IMR-90 (cell line): Measurements from ENCODE around the gene POU6F1. TPM values are rescaled to one million over a fixed set of nuclear protein-coding genes. Genes with fewer than 3 reads are reported as not detected.

ENCODE experiments used
- ATAC-seq: fragments of 200-7000 bp; cut with Tn5 transposase; 2 replicates; pipeline ENCODE4 v1.9.1; 2020; ENCODE audit warnings: low read depth, mild to moderate bottlenecking, moderate library complexity
- BruUV-seq: library from RNA; stranded (reverse); fragments of 400-500 nt; replicated peaks from 2 replicates; lab custom pipeline; 2021; lab: Mats Ljungman, UMichigan
- CTCF ChIA-PET: fragments of 300-600 bp; formaldehyde crosslinking; extraction: SDS; loops from one replicate; lab custom pipeline; 2021; ENCODE audit warnings: antibody characterized with exemption; lab: Yijun Ruan, JAX
- POLR2A ChIA-PET: fragments of 300-600 bp; sonication (Branson Sonifier 250); formaldehyde crosslinking; loops from one replicate; lab custom pipeline; 2022; ENCODE audit warnings: antibody characterized with exemption; ENCODE audit not compliant: unreplicated experiment; lab: Charles Lee
- DNase-seq: peaks from one replicate; pipeline ENCODE4 v3.0.0; 2013
- H2AFZ ChIP-seq: replicated peaks from 2 replicates; pipeline ENCODE3; 2013; ENCODE audit warnings: low read length, mild to moderate bottlenecking; ENCODE audit not compliant: poor library complexity
- H2AK5ac ChIP-seq: 2 replicates; pipeline ENCODE4 v1.6.1; 2013; ENCODE audit warnings: low read depth, low read length, inconsistent platforms
- H2AK9ac ChIP-seq: replicated peaks from 2 replicates; pipeline ENCODE3; 2013; ENCODE audit warnings: mild to moderate bottlenecking, low read depth, low read length, moderate library complexity; ENCODE audit not compliant: poor library complexity
- H2BK120ac ChIP-seq: 2 replicates; pipeline ENCODE4 v1.6.1; 2013; ENCODE audit warnings: low read depth, low read length, inconsistent platforms
- H2BK15ac ChIP-seq: 3 replicates; pipeline ENCODE4 v1.6.1; 2013; ENCODE audit warnings: low read depth, low read length, inconsistent platforms
- H2BK20ac ChIP-seq: 2 replicates; pipeline ENCODE4 v1.6.1; 2013; ENCODE audit warnings: low read depth, mild to moderate bottlenecking, inconsistent platforms, low read length, moderate library complexity
- H2BK5ac ChIP-seq: 2 replicates; pipeline ENCODE4 v1.6.1; 2013; ENCODE audit warnings: mild to moderate bottlenecking, low read depth, low read length, inconsistent platforms; ENCODE audit not compliant: poor library complexity, severe bottlenecking
- H3K14ac ChIP-seq: replicated peaks from 2 replicates; pipeline ENCODE4 v1.6.1; 2013; ENCODE audit warnings: low read depth, low read length, inconsistent platforms
- H3K18ac ChIP-seq: 2 replicates; pipeline ENCODE4 v1.6.1; 2013; ENCODE audit warnings: low read depth, low read length, control low read depth
- H3K23ac ChIP-seq: 2 replicates; pipeline ENCODE4 v1.6.1; 2013; ENCODE audit warnings: low read depth, low read length, inconsistent platforms
- H3K27ac ChIP-seq: 2 replicates; pipeline ENCODE4 v1.5.1; 2013; ENCODE audit warnings: mild to moderate bottlenecking, control low read depth, low read length; ENCODE audit not compliant: insufficient read depth
- H3K27me3 ChIP-seq: 2 replicates; pipeline ENCODE4 v1.6.1; 2013; ENCODE audit warnings: low read length; ENCODE audit not compliant: control insufficient read depth, insufficient read depth
- H3K36me3 ChIP-seq: 2 replicates; pipeline ENCODE4 v1.6.1; 2013; ENCODE audit warnings: low read length, mixed read lengths; ENCODE audit not compliant: control insufficient read depth, insufficient read depth
- H3K4ac ChIP-seq: 2 replicates; pipeline ENCODE4 v1.6.1; 2013; ENCODE audit warnings: low read depth, low read length, inconsistent platforms
- H3K4me1 ChIP-seq: 2 replicates; pipeline ENCODE4 v1.6.1; 2013; ENCODE audit warnings: low read length, mixed read lengths; ENCODE audit not compliant: control insufficient read depth, insufficient read depth
- H3K4me2 ChIP-seq: 2 replicates; pipeline ENCODE4 v1.6.1; 2013; ENCODE audit warnings: low read depth, mild to moderate bottlenecking, control low read depth, low read length, moderate library complexity
- H3K4me3 ChIP-seq: 2 replicates; pipeline ENCODE4 v1.5.1; 2013; ENCODE audit warnings: low read depth, mild to moderate bottlenecking, control low read depth, low read length, moderate library complexity; ENCODE audit not compliant: insufficient read depth
- H3K56ac ChIP-seq: 2 replicates; pipeline ENCODE4 v1.6.1; 2013; ENCODE audit warnings: low read length, inconsistent platforms; ENCODE audit not compliant: insufficient read depth; ENCODE audit errors: extremely low read depth
- H3K79me1 ChIP-seq, 2 experiments: 2 replicates each; pipeline ENCODE4 v1.6.1; 2013; ENCODE audit warnings: low read length in 2 of 2, inconsistent platforms in 1 of 2, low read depth in 1 of 2
- H3K9ac ChIP-seq: 2 replicates; pipeline ENCODE4 v1.6.1; 2013; ENCODE audit warnings: low read depth, low read length, control low read depth
- H3K9me1 ChIP-seq: 2 replicates; pipeline ENCODE4 v1.6.1; 2013; ENCODE audit warnings: low read length, inconsistent platforms; ENCODE audit not compliant: insufficient read depth
- H3K9me3 ChIP-seq: 2 replicates; pipeline ENCODE4 v1.6.1; 2013; ENCODE audit warnings: low read length; ENCODE audit not compliant: control insufficient read depth, insufficient read depth
- H4K20me1 ChIP-seq: 2 replicates; pipeline ENCODE4 v1.6.1; 2013; ENCODE audit warnings: low read length, inconsistent platforms; ENCODE audit not compliant: insufficient read depth
- H4K5ac ChIP-seq: 2 replicates; pipeline ENCODE4 v1.6.1; 2013; ENCODE audit warnings: mild to moderate bottlenecking, low read depth, low read length, control low read depth
- H4K8ac ChIP-seq, 2 experiments: 2 replicates each; pipeline ENCODE4 v1.6.1; 2013; ENCODE audit warnings: low read depth in 2 of 2, low read length in 2 of 2, control low read depth in 1 of 2, inconsistent platforms in 1 of 2
- H4K91ac ChIP-seq: 2 replicates; pipeline ENCODE4 v1.6.1; 2013; ENCODE audit warnings: low read depth, low read length, inconsistent platforms; ENCODE audit not compliant: insufficient read depth
- BHLHE40 ChIP-seq: fragments of 150-350 bp; IDR thresholded peaks from 2 replicates; pipeline ENCODE4 v1.6.1; 2016; ENCODE audit warnings: mild to moderate bottlenecking, low read depth, low read length
- CEBPB ChIP-seq: IDR thresholded peaks from 2 replicates; pipeline ENCODE4 v1.6.1; 2012; ENCODE audit warnings: low read depth, low read length, improper control_type of control experiment
- CHD1 ChIP-seq: IDR thresholded peaks from 2 replicates; pipeline ENCODE4 v1.6.1; 2012; ENCODE audit warnings: low read depth, low read length, improper control_type of control experiment
- CTCF ChIP-seq: conservative IDR thresholded peaks from 2 replicates; pipeline ENCODE4 v1.5.1; 2012; ENCODE audit warnings: mild to moderate bottlenecking, low read depth, low read length, improper control_type of control experiment
- ELK1 ChIP-seq: fragments of 150-350 bp; IDR thresholded peaks from 2 replicates; pipeline ENCODE4 v1.6.1; 2016; ENCODE audit warnings: low read depth, mild to moderate bottlenecking, low read length, moderate library complexity, borderline replicate concordance
- FOS ChIP-seq: fragments of 150-350 bp; IDR thresholded peaks from 2 replicates; pipeline ENCODE4 v1.6.1; 2016; ENCODE audit warnings: low read depth, low read length
- MAZ ChIP-seq: IDR thresholded peaks from 2 replicates; pipeline ENCODE4 v1.6.1; 2012; ENCODE audit warnings: low read depth, mild to moderate bottlenecking, low read length, improper control_type of control experiment, moderate library complexity, borderline replicate concordance
- MXI1 ChIP-seq: IDR thresholded peaks from 2 replicates; pipeline ENCODE4 v1.6.1; 2012; ENCODE audit warnings: low read depth, mild to moderate bottlenecking, low read length, moderate library complexity, borderline replicate concordance
- NFE2L2 ChIP-seq: fragments of 150-350 bp; IDR thresholded peaks from 2 replicates; pipeline ENCODE4 v1.6.1; 2016; ENCODE audit warnings: low read depth, mild to moderate bottlenecking, low read length
- POLR2A ChIP-seq: IDR thresholded peaks from 2 replicates; pipeline ENCODE4 v1.6.1; 2012; ENCODE audit warnings: mild to moderate bottlenecking, low read depth, low read length
- RAD21 ChIP-seq: IDR thresholded peaks from 2 replicates; pipeline ENCODE4 v1.6.1; 2012; ENCODE audit warnings: low read length, improper control_type of control experiment
- RCOR1 ChIP-seq: IDR thresholded peaks from 2 replicates; pipeline ENCODE4 v1.6.1; 2012; ENCODE audit warnings: mild to moderate bottlenecking, low read length, improper control_type of control experiment; ENCODE audit not compliant: insufficient replicate concordance
- RFX5 ChIP-seq: IDR thresholded peaks from 2 replicates; pipeline ENCODE4 v1.8.0; 2012; ENCODE audit warnings: low read depth, mild to moderate bottlenecking, low read length, moderate library complexity
- SMC3 ChIP-seq: fragments of 150-350 bp; IDR thresholded peaks from 2 replicates; pipeline ENCODE4 v1.6.1; 2016; ENCODE audit warnings: low read depth, mild to moderate bottlenecking, antibody characterized with exemption, low read length, moderate library complexity
- WGBS, 2 experiments: methylation state at CpG; one replicate each; pipeline versions ENCODE4 v1.1.5 to v1.1.7; 2013; ENCODE audit warnings: missing lambda C conversion rate in 2 of 2; ENCODE audit not compliant: insufficient read length in 1 of 2; ENCODE audit errors: extremely low coverage in 2 of 2; 5-methylcytosine and 5-hydroxymethylcytosine counted together
- dilution Hi-C: fragments of 300-500 bp; cut with HindIII; formaldehyde crosslinking; loops from one replicate; pipeline ENCODE4 v1.14.3; 2018; ENCODE audit warnings: low sequenced_read_pairs; ENCODE audit not compliant: unreplicated experiment
- in situ Hi-C: fragments of 300-500 bp; cut with MboI; formaldehyde crosslinking; loops from 3 replicates; pipeline ENCODE4 v1.14.3; 2019; ENCODE audit warnings: low sequenced_read_pairs, inconsistent platforms, mixed read lengths
- intact Hi-C: fragments of 100-400 bp; cut with micrococcal nuclease; formaldehyde crosslinking; loops from 2 replicates; pipeline ENCODE4 v1.10.0; 2022
- polyA plus RNA-seq, 3 experiments: library from polyadenylated mRNA; depleted of rRNA; stranded (reverse); fragments of >200 nt; gene quantifications; 2 replicates each; pipeline ENCODE4 v1.2.3, GENCODE V29; 2012; ENCODE audit warnings: low replicate concordance in 1 of 3
- total RNA-seq: library from RNA; depleted of rRNA; stranded (reverse); fragments of >200 nt; gene quantifications from 2 replicates; pipeline ENCODE4 v1.2.3, GENCODE V29; 2012
- TF ChIP-seq, protein P1 (sequence below): fragments of 150-350 bp; IDR thresholded peaks from 2 replicates; pipeline ENCODE4 v1.6.1; 2017; ENCODE audit warnings: mild to moderate bottlenecking, antibody characterized with exemption, low read length, low read depth

POU6F1 gene
- total and polyA plus RNA-seq, 2 of the 4 experiments (the other 2 are of a cell fraction): 0.90 to 3.6 TPM

- H3K18ac ChIP-seq: no peak overlapping the region
- H3K4ac ChIP-seq: no peak overlapping the region
- H3K4me2 ChIP-seq: no peak overlapping the region
- no peak overlapping the region for H3K9ac ChIP-seq
- ChIA-PET CTCF (no interaction called here), POLR2A (no interaction called here)
- H3K14ac ChIP-seq: no peak overlapping the region
- H3K9me3 ChIP-seq: no peaks in the 10 kb centered on the region
- H4K5ac ChIP-seq: no peak overlapping the region
- no peak overlapping the region for H2BK5ac ChIP-seq
- no peak for ATAC-seq
- H2AFZ ChIP-seq: no peak overlapping the region
- no peak overlapping the region for H3K27ac ChIP-seq
- no peak overlapping the region for H2BK15ac ChIP-seq
- 100% methylated on average over 2 of the region's 16 CpGs; no CpG with 5 or more reads in 1 of the 2 experiments for WGBS, 2 experiments
- no peak overlapping the region for H3K23ac ChIP-seq
- in situ Hi-C loops: no loop called here
- BruUV-seq: no TSS peak
- peaks cover 3% of the 10 kb centered on the region; the same call in 1 of the 2 replicates for H3K9me1 ChIP-seq
- H4K91ac ChIP-seq: no peak overlapping the region
- H3K56ac ChIP-seq: no peak overlapping the region
- no peak for DNase-seq
- H3K79me1 ChIP-seq: no peaks in the 10 kb centered on the region
- H3K4me3 ChIP-seq: no peak overlapping the region
- H4K8ac ChIP-seq: no peak overlapping the region
- TF ChIP-seq BHLHE40: no peak
- TF ChIP-seq FOS: no peak
- no peak for TF ChIP-seq RCOR1
- TF ChIP-seq RAD21: no peak
- TF ChIP-seq CHD1: no peak
- TF ChIP-seq MXI1: no peak
- TF ChIP-seq CEBPB: no peak
- TF ChIP-seq MAZ: no peak
- no peak for TF ChIP-seq NFE2L2
- TF ChIP-seq POLR2A: no peak
- no peak for TF ChIP-seq ELK1
- no peak for TF ChIP-seq CTCF
- TF ChIP-seq SMC3: no peak
- TF ChIP-seq RFX5: no peak
- TF ChIP-seq, protein P1, sequence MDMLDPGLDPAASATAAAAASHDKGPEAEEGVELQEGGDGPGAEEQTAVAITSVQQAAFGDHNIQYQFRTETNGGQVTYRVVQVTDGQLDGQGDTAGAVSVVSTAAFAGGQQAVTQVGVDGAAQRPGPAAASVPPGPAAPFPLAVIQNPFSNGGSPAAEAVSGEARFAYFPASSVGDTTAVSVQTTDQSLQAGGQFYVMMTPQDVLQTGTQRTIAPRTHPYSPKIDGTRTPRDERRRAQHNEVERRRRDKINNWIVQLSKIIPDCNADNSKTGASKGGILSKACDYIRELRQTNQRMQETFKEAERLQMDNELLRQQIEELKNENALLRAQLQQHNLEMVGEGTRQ: no peak
- no peak overlapping the region for H2BK20ac ChIP-seq
- no peak overlapping the region for H2AK9ac ChIP-seq
- no peaks in the 10 kb centered on the region for H3K4me1 ChIP-seq
- no peaks in the 10 kb centered on the region for H4K20me1 ChIP-seq
- intact Hi-C loops: no loop called here
- dilution Hi-C loops: no loop called here
- peaks cover 8% of the 10 kb centered on the region; the same call in 1 of the 2 replicates for H3K36me3 ChIP-seq
- H2BK120ac ChIP-seq: no peak overlapping the region
- no peaks in the 10 kb centered on the region for H3K27me3 ChIP-seq
- H2AK5ac ChIP-seq: no peak overlapping the region
Observed at GRCh38 chr12:51198568-51199365, 19.1 kb downstream of the POU6F1 start.
